Measurements from ENCODE around the gene KCNH1.
"Not testable (repeated sequence)": the region's sequence is repeated elsewhere in the genome, so short reads cannot be mapped to it uniquely, and the experiment has no call there.

KCNH1 gene

DNA sequence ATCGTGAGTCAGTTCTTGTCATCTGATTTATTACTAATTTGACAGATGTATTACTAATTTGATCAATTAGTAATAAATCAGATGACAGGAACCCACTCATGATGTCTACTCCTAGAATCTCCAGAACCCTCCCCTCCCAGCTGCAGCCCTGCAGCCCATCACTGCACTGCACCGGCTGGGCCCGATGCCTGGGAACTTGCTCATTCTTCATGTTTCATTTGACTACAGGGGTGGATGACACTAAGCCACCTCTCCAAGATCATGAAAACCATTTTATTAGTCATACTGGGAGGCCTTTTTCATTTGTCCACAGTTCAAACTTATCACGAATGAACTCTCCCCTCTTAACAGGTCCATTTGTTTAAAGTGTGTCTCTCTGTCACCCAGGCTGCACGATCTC is 41.0 kb downstream of the KCNH1 start:
- no peak for DNase-seq

DNA sequence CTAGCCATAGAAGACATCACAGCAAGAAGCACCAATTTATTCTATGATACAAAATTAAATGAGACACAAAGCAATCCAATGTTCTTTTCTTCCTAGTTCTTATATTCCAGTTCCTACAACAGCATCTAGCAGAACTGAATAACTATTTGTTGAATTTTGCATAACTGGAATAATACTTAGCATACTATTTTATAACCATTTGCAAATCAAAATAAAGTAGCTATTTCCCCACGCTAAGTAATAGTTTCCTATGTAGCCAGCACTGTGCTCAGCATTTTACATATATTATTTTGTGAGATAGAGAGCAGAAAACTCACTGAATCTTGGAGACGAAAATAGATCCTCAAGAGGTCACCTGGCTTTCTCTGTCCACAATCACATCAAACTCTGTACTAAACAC is 42.1 kb downstream of the KCNH1 start:
- DNase-seq, result no peak

DNA sequence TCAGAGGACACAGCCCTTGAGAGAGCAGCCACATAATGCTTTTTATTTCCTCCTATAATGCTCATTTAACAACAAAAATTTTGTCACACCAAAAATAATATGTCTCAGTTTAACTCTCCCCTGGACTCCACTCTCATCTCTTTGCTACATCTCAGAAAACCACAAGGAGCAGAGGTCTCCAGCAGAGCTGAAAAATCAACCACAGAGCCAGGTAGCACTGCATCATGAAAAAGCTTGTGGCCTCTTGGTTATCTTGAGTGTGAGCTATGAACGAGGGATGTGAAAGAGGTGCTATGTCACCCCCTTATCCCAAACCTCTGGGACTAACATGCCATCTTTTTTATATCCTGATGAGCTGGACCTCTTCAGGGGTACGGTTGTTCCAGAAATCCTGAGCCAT is 44.4 kb downstream of the KCNH1 start:
- DNase-seq, result no peak

GRCh38 chr1:211088156-211088555 is 45.8 kb downstream of the KCNH1 start:
- DNase-seq, result no peak

GRCh38 chr1:211082824-211083223 is 51.1 kb downstream of the KCNH1 start:
- no peak for DNase-seq

GRCh38 chr1:211081447-211081846 is 52.5 kb downstream of the KCNH1 start:
- not testable (repeated sequence) for DNase-seq

GRCh38 chr1:211068976-211069375 is 65.0 kb downstream of the KCNH1 start:
- no peak for DNase-seq

GRCh38 chr1:211066781-211067384 is 67.1 kb downstream of the KCNH1 start:
- DNase-seq, result no peak

- not testable (repeated sequence) for DNase-seq
Observed at GRCh38 chr1:211041838-211042237, 92.1 kb downstream of the KCNH1 start.

GRCh38 chr1:211037095-211037494 is 96.9 kb downstream of the KCNH1 start:
- no peak for DNase-seq

DNA sequence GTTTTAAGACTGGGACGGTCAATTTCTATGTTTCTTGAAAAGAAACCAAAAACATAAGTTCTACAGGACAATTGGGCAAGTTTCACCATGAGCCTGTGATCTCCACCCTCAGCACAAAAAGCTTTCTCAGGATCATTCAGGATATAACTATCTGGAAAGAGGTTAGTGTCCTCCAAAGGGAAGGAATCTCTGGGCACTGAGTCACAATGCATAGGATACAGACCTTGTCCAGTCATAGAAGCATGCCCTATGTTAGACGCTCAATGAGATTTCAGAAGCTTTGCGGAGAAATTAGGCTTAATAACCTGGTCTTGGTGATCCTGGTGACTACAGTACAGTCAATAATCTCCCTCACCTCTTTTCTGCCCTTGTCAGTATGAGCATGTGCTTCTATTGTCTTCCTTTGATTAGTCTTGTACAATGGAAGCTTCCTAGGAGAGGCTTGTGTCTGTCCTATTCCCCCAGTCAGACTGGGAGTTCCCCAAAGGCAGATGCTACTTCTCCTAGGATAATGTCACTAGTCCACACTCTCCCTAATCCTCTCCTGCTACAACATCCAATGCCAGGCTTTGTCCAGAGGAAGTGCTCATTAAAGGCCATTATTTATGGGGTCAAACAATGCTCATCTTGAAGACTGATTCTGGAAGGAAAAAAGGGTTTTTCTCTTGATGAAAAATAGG is 97.4 kb downstream of the KCNH1 start:
- no peak for DNase-seq

DNA sequence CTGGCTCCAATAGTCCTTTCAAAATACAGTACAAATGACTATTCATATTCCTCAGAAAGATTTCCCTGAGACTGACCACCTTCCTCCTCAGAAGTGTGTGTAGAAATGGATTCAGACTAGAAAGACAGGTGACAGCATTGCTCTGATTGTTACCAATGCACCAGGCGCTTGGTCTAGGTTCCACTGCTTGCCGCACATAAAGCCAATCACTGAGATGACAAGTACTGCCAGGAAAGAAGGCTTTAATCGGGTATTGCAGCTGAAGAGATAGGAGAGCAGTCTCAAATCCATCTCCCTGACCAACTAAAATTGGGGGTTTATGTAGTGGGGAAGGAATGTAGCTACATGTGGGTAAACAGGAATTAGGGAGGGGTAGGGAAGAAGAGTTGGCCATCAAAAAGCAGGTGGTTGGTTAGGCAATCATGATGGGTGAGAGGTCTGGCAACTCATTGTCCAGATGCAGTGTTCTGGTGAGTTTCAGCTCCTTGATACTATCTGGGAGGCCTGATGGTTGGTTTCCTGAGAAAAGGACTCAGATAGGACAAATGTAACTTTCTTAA is 98.0 kb downstream of the KCNH1 start:
- DNase-seq, result no peak

DNA sequence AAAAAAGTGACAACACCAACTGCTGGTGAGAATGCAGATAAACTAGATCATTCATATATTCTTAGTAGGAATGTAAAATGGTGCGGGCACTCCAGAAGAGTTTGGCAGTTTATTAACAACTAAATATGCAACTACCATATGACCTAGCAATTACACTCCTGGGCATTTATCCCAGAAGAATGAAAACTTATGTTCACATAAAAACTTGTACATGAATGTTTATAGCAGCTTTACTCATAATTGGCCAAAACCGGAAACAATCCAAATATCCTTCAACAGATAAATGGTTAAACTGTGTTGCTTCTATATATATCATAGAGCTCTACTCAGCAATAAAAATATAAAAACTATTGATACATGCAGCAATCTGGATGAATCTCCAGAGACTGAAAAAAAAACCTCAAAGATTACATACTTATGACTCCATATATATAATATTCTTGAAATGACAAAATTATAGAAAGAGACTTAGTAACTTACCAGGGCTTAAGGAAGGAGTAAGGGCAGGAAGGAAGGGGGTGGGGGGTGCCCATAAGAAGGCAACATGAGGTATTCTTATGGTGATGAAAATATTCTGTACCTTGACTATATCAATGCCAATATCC is 99.9 kb downstream of the KCNH1 start:
- no peak for DNase-seq

GRCh38 chr1:211024901-211025300 is 109.0 kb downstream of the KCNH1 start:
- DNase-seq, result no peak

DNA sequence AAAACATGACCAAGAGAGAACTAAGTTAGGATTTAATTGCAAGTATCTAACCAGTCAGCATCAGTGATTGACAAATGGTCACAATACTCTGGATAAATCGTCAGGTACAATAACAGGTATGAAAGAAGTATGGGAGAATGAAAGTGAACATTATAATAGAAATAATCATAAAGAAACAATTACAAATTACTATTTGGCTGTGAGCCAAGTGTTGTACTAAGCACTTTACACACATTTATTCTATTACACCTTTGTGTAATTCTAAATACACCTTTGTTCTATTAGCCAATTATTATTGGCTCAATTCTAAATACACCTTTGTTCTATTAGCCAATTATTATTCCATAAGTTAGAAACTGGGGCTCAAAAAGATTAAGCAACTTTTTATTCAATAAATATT is 114.7 kb downstream of the KCNH1 start:
- no peak for DNase-seq

- no peak for DNase-seq
Observed at GRCh38 chr1:211018690-211019089, 115.3 kb downstream of the KCNH1 start.

GRCh38 chr1:211017075-211017718 is 116.8 kb downstream of the KCNH1 start:
- no peak for DNase-seq

DNA sequence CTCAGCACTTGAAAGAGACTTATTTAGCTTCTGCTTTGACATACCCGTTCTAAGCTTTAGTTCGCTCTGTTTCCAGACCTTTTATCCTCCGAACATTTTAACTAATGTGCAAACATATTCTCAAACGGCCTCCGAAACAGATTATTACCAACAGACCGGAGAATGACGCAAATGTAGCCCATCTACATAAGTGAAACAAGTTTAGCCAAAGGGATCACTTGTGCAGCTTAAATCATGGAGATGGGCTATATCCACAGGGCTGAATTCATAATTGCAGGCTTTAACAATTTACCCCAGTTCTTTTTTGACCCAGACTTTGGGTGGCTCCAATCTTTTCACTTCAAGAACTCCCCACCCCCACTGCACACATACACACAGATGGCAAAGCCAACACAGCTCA is 119.7 kb downstream of the KCNH1 start:
- DNase-seq, result no peak

GRCh38 chr1:211013346-211014240 is 120.4 kb downstream of the KCNH1 start:
- DNase-seq, result no peak

- DNase-seq, result not testable (repeated sequence)
Observed at GRCh38 chr1:211011128-211011527, 122.8 kb downstream of the KCNH1 start.

- DNase-seq, result no peak
Observed at GRCh38 chr1:211009944-211010343, 124.0 kb downstream of the KCNH1 start.

GRCh38 chr1:211007830-211008229 is 126.1 kb downstream of the KCNH1 start:
- no peak for DNase-seq

GRCh38 chr1:210995931-210996330 is 138.0 kb downstream of the KCNH1 start:
- DNase-seq, result not testable (repeated sequence)
